Liver (tissue), 9 donors: Measurements from ENCODE around the gene SRP9. TPM values are rescaled to one million over a fixed set of nuclear protein-coding genes. Genes with fewer than 3 reads are reported as not detected.

ENCODE experiments used
- DNase-seq: peaks from one replicate; pipeline ENCODE4 v3.0.0-alpha.2; 2017; ENCODE audit warnings: low spot score
- H3K27ac ChIP-seq, 2 donors: one replicate each; pipeline ENCODE4 v1.7.0; 2013; ENCODE audit warnings: inconsistent platforms in 2 of 2, low read length in 2 of 2, control low read depth in 1 of 2, low read depth in 1 of 2, mild to moderate bottlenecking in 1 of 2
- H3K27me3 ChIP-seq, 4 donors: one replicate each; pipeline versions ENCODE4 v1.6.1 to v1.7.0; 2013; ENCODE audit warnings: low read length in 3 of 4, inconsistent platforms in 1 of 4, mild to moderate bottlenecking in 1 of 4, moderate library complexity in 1 of 4; ENCODE audit not compliant: control insufficient read depth in 4 of 4, insufficient read depth in 4 of 4
- H3K36me3 ChIP-seq, 4 donors: one replicate each; pipeline versions ENCODE4 v1.6.1 to v1.7.0; 2013; ENCODE audit warnings: low read length in 3 of 4, mild to moderate bottlenecking in 3 of 4, low read depth in 1 of 4, moderate library complexity in 1 of 4; ENCODE audit not compliant: control insufficient read depth in 4 of 4, insufficient read depth in 3 of 4
- H3K4me1 ChIP-seq, 4 donors: one replicate each; pipeline versions ENCODE4 v1.6.1 to v1.7.0; 2013; ENCODE audit warnings: low read length in 3 of 4, mild to moderate bottlenecking in 3 of 4, moderate library complexity in 1 of 4; ENCODE audit not compliant: control insufficient read depth in 4 of 4, insufficient read depth in 4 of 4
- H3K4me3 ChIP-seq, 3 donors: one replicate each; pipeline versions ENCODE4 v1.6.1 to v1.7.0; 2013; ENCODE audit warnings: low read length in 3 of 3, control low read depth in 1 of 3, low read depth in 1 of 3, mild to moderate bottlenecking in 1 of 3
- H3K9ac ChIP-seq, 2 donors: one replicate each; pipeline ENCODE4 v1.7.0; 2013; ENCODE audit warnings: low read length in 2 of 2, mild to moderate bottlenecking in 2 of 2, moderate library complexity in 2 of 2, control low read depth in 1 of 2, low read depth in 1 of 2
- H3K9me3 ChIP-seq, 4 donors: one replicate each; pipeline versions ENCODE4 v1.6.1 to v1.7.0; 2013; ENCODE audit warnings: low read length in 3 of 4; ENCODE audit not compliant: control insufficient read depth in 4 of 4
- ATF3 ChIP-seq: IDR thresholded peaks from 2 replicates; pipeline ENCODE4 v1.6.1; 2016; ENCODE audit warnings: antibody characterized with exemption
- EGR1 ChIP-seq, 2 donors: IDR thresholded peaks; 2 replicates each; pipeline ENCODE4 v1.6.1; 2016 to 2018; ENCODE audit warnings: antibody characterized with exemption in 2 of 2, low read depth in 2 of 2
- FOXA2 ChIP-seq: IDR thresholded peaks from 2 replicates; pipeline ENCODE4 v1.6.1; 2016; ENCODE audit warnings: antibody characterized with exemption
- GABPA ChIP-seq, 2 donors: IDR thresholded peaks in 1 of 2; conservative IDR thresholded peaks in 1 of 2; 2 replicates each; pipeline ENCODE4 v1.6.1; 2016; ENCODE audit warnings: antibody characterized with exemption in 2 of 2, mild to moderate bottlenecking in 1 of 2, moderate library complexity in 1 of 2
- HNF4A ChIP-seq, 2 donors: conservative IDR thresholded peaks; 2 replicates each; pipeline ENCODE4 v1.6.1; 2016; ENCODE audit warnings: antibody characterized with exemption in 2 of 2, mild to moderate bottlenecking in 2 of 2
- HNF4G ChIP-seq: IDR thresholded peaks from 2 replicates; pipeline ENCODE4 v1.6.1; 2016; ENCODE audit warnings: antibody characterized with exemption
- NR2F2 ChIP-seq: IDR thresholded peaks from 2 replicates; pipeline ENCODE4 v1.6.1; 2016; ENCODE audit warnings: antibody characterized with exemption
- RAD21 ChIP-seq, 2 donors: IDR thresholded peaks; 2 replicates each; pipeline ENCODE4 v1.6.1; 2016; ENCODE audit warnings: antibody characterized with exemption in 2 of 2, mild to moderate bottlenecking in 2 of 2
- REST ChIP-seq: IDR thresholded peaks from 2 replicates; pipeline ENCODE4 v1.6.1; 2016; ENCODE audit warnings: antibody characterized with exemption, mild to moderate bottlenecking
- RXRA ChIP-seq, 2 donors: IDR thresholded peaks; 2 replicates each; pipeline ENCODE4 v1.6.1; 2017 to 2018; ENCODE audit warnings: antibody characterized with exemption in 2 of 2, mild to moderate bottlenecking in 1 of 2
- SP1 ChIP-seq: IDR thresholded peaks from 2 replicates; pipeline ENCODE4 v1.6.1; 2018; ENCODE audit warnings: antibody characterized with exemption, mild to moderate bottlenecking
- YY1 ChIP-seq: IDR thresholded peaks from 2 replicates; pipeline ENCODE4 v1.6.1; 2016; ENCODE audit warnings: antibody characterized with exemption, mild to moderate bottlenecking
- WGBS: extraction: QIAGEN DNeasy Blood & Tissue Kit; methylation state at CpG from one replicate; pipeline ENCODE4 v1.1.7; 2013; 5-methylcytosine and 5-hydroxymethylcytosine counted together
- polyA plus RNA-seq, 2 donors: library from polyadenylated mRNA; stranded (reverse) in 1 of 2; unstranded in 1 of 2; fragments of 200-250 nt in 1 of 2; fragments of >200 nt in 1 of 2; fragmentation: Nextera tagmentation in 1 of 2; extraction: Ambion mirVana in 1 of 2; gene quantifications; one replicate each; pipeline versions ENCODE4 v1.2.1 to v1.2.3, GENCODE V29; 2013 to 2015
- total RNA-seq, 2 donors: library from RNA; depleted of rRNA; stranded (reverse); fragments of >200 nt; gene quantifications; one replicate each; pipeline ENCODE4 v1.2.3, GENCODE V29; 2014
- donor health status: healthy.
- donor health status: healthy.
- donor health status: healthy.
- donor health status: healthy.
- donor health status: healthy.

Gene SRP9
- total and polyA plus RNA-seq, 4 donors, result 152 to 179 (median 154) TPM

GRCh38 chr1:225765982-225766674 is 11.5 kb upstream of the SRP9 start:
- Histone ChIP-seq H3K4me3 (no peak overlapping the region), H3K4me1 (peaks cover 0 to 3% (median 0%) of the 10 kb centered on the region in 4 donors), H3K9me3 (no peaks in the 10 kb centered on the region), H3K27ac (no peak overlapping the region), H3K9ac (no peak overlapping the region), H3K36me3 (no peaks in the 10 kb centered on the region), H3K27me3 (no peaks in the 10 kb centered on the region)
- WGBS, result 96% methylated on average over 6 of the region's 6 CpGs
- DNase-seq, result no peak
- no peak for TF ChIP-seq RXRA (IDR thresholded peaks at IDR 0.05)
- TF ChIP-seq GABPA (IDR thresholded peaks at IDR 0.05 in 1 of 2, conservative IDR thresholded peaks at IDR 0.05 in 1 of 2), result no peak
- no peak for TF ChIP-seq FOXA2
- no peak for TF ChIP-seq SP1
- TF ChIP-seq EGR1 (IDR thresholded peaks at IDR 0.05; ENCODE audit: low read depth in 2 of 2), result no peak

- Histone ChIP-seq H3K9me3 (no peaks in the 10 kb centered on the region), H3K4me3 (no peak overlapping the region), H3K4me1 (peaks cover 0 to 3% (median 0%) of the 10 kb centered on the region in 4 donors), H3K36me3 (no peaks in the 10 kb centered on the region), H3K27ac (peak overlapping the region in 1 of 2 donors; percentile 42), H3K27me3 (no peaks in the 10 kb centered on the region), H3K9ac (no peak overlapping the region)
- no peak for DNase-seq
- TF ChIP-seq REST, result no peak
- TF ChIP-seq HNF4A (conservative IDR thresholded peaks at IDR 0.05), result no peak
- 81% methylated on average over 8 of the region's 8 CpGs for WGBS
These were observed 10.5 kb upstream of the SRP9 start for GRCh38 chr1:225766967-225767633.

- Histone ChIP-seq H3K4me3 (no peak overlapping the region), H3K27me3 (no peaks in the 10 kb centered on the region), H3K9ac (no peak overlapping the region), H3K36me3 (no peaks in the 10 kb centered on the region), H3K4me1 (peaks cover 0 to 7% (median 3%) of the 10 kb centered on the region in 4 donors), H3K9me3 (no peaks in the 10 kb centered on the region), H3K27ac (peak overlapping the region; percentile 1 to 42)
- no peak for TF ChIP-seq YY1
- TF ChIP-seq ATF3, result no peak
- TF ChIP-seq NR2F2, result peak; percentile 94
- no peak for TF ChIP-seq HNF4G
- TF ChIP-seq HNF4A (conservative IDR thresholded peaks at IDR 0.05), result no peak
- TF ChIP-seq RAD21 (IDR thresholded peaks at IDR 0.05), result no peak
- no peak for TF ChIP-seq EGR1 (IDR thresholded peaks at IDR 0.05; ENCODE audit: low read depth in 2 of 2)
- WGBS, result 76% methylated on average over 17 of the region's 17 CpGs
- DNase-seq, result no peak
These were observed 9.7 kb upstream of the SRP9 start for GRCh38 chr1:225767634-225768540.
